Neural cell (in vitro differentiated cells): ENCODE measurements around the gene MPC1L. TPM values are rescaled to one million over a fixed set of nuclear protein-coding genes. Genes with fewer than 3 reads are reported as not detected.
A peak's percentile ranks its signal among the peaks of the same experiment; 100 is the strongest.

Source experiments
- H2AFZ ChIP-seq: fragments of 200-600, 300-800 bp; sonication (generic), shearing (Covaris generic); 2 replicates; pipeline ENCODE4 v1.6.0; 2014; ENCODE audit warnings: low read depth, mild to moderate bottlenecking, antibody characterized with exemption, low read length, moderate library complexity
- H3F3A ChIP-seq: fragments of 200-600 bp; shearing (Covaris generic); 2 replicates; pipeline ENCODE4 v1.6.1; 2016; ENCODE audit warnings: mild to moderate bottlenecking, moderate library complexity, mixed read lengths, antibody characterized with exemption, low read length; ENCODE audit not compliant: insufficient read depth, poor library complexity, severe bottlenecking
- H3K27ac ChIP-seq: fragments of 200-600, 300-800 bp; sonication (generic), shearing (Covaris generic); 2 replicates; pipeline ENCODE4 v1.5.1; 2014; ENCODE audit warnings: mild to moderate bottlenecking, low read length, moderate library complexity
- H3K27me3 ChIP-seq: fragments of 300-800, 200-600 bp; sonication (generic), shearing (Covaris generic); 2 replicates; pipeline ENCODE4 v1.6.0; 2014; ENCODE audit warnings: mild to moderate bottlenecking, low read depth, low read length, moderate library complexity; ENCODE audit not compliant: insufficient read depth
- H3K36me3 ChIP-seq: fragments of 300-800, 200-600 bp; sonication (generic), shearing (Covaris generic); 2 replicates; pipeline ENCODE4 v1.5.1; 2014; ENCODE audit warnings: mild to moderate bottlenecking, antibody characterized with exemption, low read length, moderate library complexity; ENCODE audit not compliant: insufficient read depth
- H3K4me2 ChIP-seq: fragments of 300-800, 200-600 bp; sonication (generic), shearing (Covaris generic); 2 replicates; pipeline ENCODE4 v1.6.0; 2014; ENCODE audit warnings: mild to moderate bottlenecking, low read length
- H3K4me3 ChIP-seq: fragments of 300-800, 200-600 bp; sonication (generic), shearing (Covaris generic); 2 replicates; pipeline ENCODE4 v1.5.1; 2014; ENCODE audit warnings: mild to moderate bottlenecking, low read length, moderate library complexity
- H3K79me2 ChIP-seq: fragments of 200-600 bp; shearing (Covaris generic); replicated peaks from 2 replicates; pipeline ENCODE4 v1.6.0; 2014; ENCODE audit warnings: mild to moderate bottlenecking, low read length, moderate library complexity; ENCODE audit not compliant: insufficient read depth
- H3K9ac ChIP-seq: fragments of 300-800, 200-600 bp; sonication (generic), shearing (Covaris generic); 2 replicates; pipeline ENCODE4 v1.6.1; 2016; ENCODE audit warnings: mild to moderate bottlenecking, low read length, mixed read lengths
- H3K9me2 ChIP-seq: fragments of 200-600 bp; shearing (Covaris generic); 2 replicates; pipeline ENCODE4 v1.6.1; 2016; ENCODE audit warnings: mild to moderate bottlenecking, low read length, mixed read lengths; ENCODE audit not compliant: insufficient read depth
- H3K9me3 ChIP-seq: fragments of 200-600, 300-800 bp; sonication (generic), shearing (Covaris generic); 2 replicates; pipeline ENCODE4 v1.6.1; 2016; ENCODE audit warnings: mild to moderate bottlenecking, mixed run types, low read length, moderate library complexity, mixed read lengths
- H4K20me1 ChIP-seq: fragments of 200-600 bp; shearing (Covaris generic); 2 replicates; pipeline ENCODE4 v1.6.1; 2016; ENCODE audit warnings: mild to moderate bottlenecking, mixed run types; ENCODE audit not compliant: insufficient read depth
- EP300 ChIP-seq: fragments of 450-650 bp; conservative IDR thresholded peaks from 2 replicates; pipeline ENCODE4 v1.6.1; 2014; ENCODE audit warnings: antibody characterized with exemption, mild to moderate bottlenecking, moderate library complexity; ENCODE audit not compliant: poor library complexity, severe bottlenecking
- EZH2 ChIP-seq: fragments of 200-600, 300-800 bp; shearing (Covaris generic), sonication (generic); IDR thresholded peaks from 2 replicates; pipeline ENCODE4 v1.6.1; 2014; ENCODE audit warnings: antibody characterized with exemption, low read length, borderline replicate concordance, mild to moderate bottlenecking; ENCODE audit not compliant: insufficient read depth, poor library complexity, severe bottlenecking
- MXI1 ChIP-seq: fragments of 450-650 bp; conservative IDR thresholded peaks from 2 replicates; pipeline ENCODE4 v1.6.1; 2014; ENCODE audit warnings: antibody characterized with exemption, mild to moderate bottlenecking; ENCODE audit not compliant: poor library complexity, severe bottlenecking
- POLR2AphosphoS5 ChIP-seq: IDR thresholded peaks from 2 replicates; pipeline ENCODE4 v1.6.1; 2012
- RAD21 ChIP-seq: fragments of 450-650 bp; conservative IDR thresholded peaks from 2 replicates; pipeline ENCODE4 v1.6.1; 2014; ENCODE audit warnings: antibody characterized with exemption, mild to moderate bottlenecking, moderate library complexity
- SMC3 ChIP-seq: fragments of 450-650 bp; conservative IDR thresholded peaks from 2 replicates; pipeline ENCODE4 v1.6.1; 2014; ENCODE audit warnings: antibody characterized with exemption, mild to moderate bottlenecking, moderate library complexity; ENCODE audit not compliant: poor library complexity
- TAF1 ChIP-seq: IDR thresholded peaks from 2 replicates; pipeline ENCODE4 v1.6.1; 2012; ENCODE audit warnings: low read depth
- polyA plus RNA-seq: library from polyadenylated mRNA; depleted of rRNA; stranded (reverse); fragments of >200 nt; gene quantifications from 2 replicates; pipeline ENCODE4 v1.2.3, GENCODE V29; 2014
- TF ChIP-seq, protein P1 (sequence below): fragments of 450-650 bp; IDR thresholded peaks from 2 replicates; pipeline ENCODE4 v1.5.1; 2014; ENCODE audit warnings: antibody characterized with exemption, mild to moderate bottlenecking, moderate library complexity; ENCODE audit not compliant: poor library complexity, severe bottlenecking
- TF ChIP-seq, protein P2 (sequence below): IDR thresholded peaks from 2 replicates; pipeline ENCODE4 v1.6.1; 2012; ENCODE audit warnings: borderline replicate concordance

Gene MPC1L
- polyA plus RNA-seq, 1 donor from 2014 or later: not detected

DNA sequence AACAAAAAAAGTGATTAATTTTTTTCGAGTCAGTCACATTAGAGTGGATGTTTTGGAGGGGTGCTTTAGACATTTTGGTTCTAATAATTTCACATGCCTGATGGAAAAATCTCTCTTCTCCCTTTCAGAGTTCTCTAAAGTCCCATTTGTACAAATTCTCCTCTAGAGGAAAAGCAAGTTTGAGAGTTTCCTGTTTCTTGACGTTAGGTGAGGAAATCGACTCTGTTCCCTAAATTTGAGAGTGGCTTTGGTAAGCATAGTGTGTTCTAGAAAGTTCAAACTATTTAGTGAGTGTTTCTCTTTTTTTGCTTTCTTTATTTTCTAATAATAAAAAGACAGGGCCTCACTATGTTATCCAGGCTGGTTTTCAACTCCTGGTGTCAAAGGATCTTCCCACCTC is 44.1 kb upstream of the MPC1L start:
- no peaks in the 10 kb centered on the region for H4K20me1 ChIP-seq
- TF ChIP-seq RAD21 (no peak), SMC3 (no peak)
- no peaks in the 10 kb centered on the region for H3K27me3 ChIP-seq

DNA sequence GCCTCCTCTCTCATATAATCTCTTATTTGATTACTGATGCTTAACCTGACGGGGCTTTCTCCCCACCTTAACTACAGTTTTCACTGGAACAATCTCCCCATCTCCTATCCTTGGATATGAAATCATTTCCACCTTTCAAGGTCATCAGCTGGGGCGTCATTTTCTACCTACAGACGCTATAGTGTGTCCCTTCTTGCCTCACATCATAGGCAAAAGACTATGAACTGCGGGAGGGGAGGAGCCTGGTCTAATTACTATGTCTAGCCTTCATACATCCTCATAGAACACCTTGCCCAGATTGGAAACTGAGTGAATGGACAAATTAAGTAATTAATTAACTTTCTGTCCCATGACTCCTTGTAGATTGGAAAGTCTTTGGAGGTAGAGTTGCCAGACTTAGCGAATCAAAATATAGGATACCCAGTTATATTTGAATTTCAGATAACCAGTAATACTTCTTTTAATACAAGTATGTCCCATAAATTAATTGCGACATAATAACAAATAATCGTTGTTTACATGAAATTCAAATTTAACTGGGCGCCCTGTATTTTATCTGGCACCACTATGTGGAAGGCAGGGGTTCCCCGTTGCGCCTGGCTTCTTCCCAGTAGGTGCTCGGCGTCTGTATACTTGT is 43.2 kb upstream of the MPC1L start:
- no peak overlapping the region for H2AFZ ChIP-seq
- H3K36me3 ChIP-seq: no peaks in the 10 kb centered on the region
- H3K79me2 ChIP-seq: peaks cover 14% of the 10 kb centered on the region
- peak overlapping the region; percentile 51 for H3K4me2 ChIP-seq
- peak overlapping the region; percentile 78 for H3K27ac ChIP-seq
- TF ChIP-seq, protein P1, sequence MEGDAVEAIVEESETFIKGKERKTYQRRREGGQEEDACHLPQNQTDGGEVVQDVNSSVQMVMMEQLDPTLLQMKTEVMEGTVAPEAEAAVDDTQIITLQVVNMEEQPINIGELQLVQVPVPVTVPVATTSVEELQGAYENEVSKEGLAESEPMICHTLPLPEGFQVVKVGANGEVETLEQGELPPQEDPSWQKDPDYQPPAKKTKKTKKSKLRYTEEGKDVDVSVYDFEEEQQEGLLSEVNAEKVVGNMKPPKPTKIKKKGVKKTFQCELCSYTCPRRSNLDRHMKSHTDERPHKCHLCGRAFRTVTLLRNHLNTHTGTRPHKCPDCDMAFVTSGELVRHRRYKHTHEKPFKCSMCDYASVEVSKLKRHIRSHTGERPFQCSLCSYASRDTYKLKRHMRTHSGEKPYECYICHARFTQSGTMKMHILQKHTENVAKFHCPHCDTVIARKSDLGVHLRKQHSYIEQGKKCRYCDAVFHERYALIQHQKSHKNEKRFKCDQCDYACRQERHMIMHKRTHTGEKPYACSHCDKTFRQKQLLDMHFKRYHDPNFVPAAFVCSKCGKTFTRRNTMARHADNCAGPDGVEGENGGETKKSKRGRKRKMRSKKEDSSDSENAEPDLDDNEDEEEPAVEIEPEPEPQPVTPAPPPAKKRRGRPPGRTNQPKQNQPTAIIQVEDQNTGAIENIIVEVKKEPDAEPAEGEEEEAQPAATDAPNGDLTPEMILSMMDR: no peak
- no peak for TF ChIP-seq TAF1
- no peak for TF ChIP-seq SMC3
- TF ChIP-seq MXI1: no peak
- no peaks in the 10 kb centered on the region for H4K20me1 ChIP-seq
- no peaks in the 10 kb centered on the region for H3F3A ChIP-seq
- H3K9ac ChIP-seq: peak overlapping the region; percentile 74
- no peaks in the 10 kb centered on the region for H3K9me3 ChIP-seq
- H3K9me2 ChIP-seq: no peaks in the 10 kb centered on the region
- H3K4me3 ChIP-seq: peak overlapping the region; percentile 72
- H3K27me3 ChIP-seq: no peaks in the 10 kb centered on the region

More for the DNA sequence above, 44.1 kb upstream of the MPC1L start:
- Histone ChIP-seq H3K9me3 (no peaks in the 10 kb centered on the region), H3K27ac (no peak overlapping the region), H3K4me3 (no peak overlapping the region), H3K9me2 (no peaks in the 10 kb centered on the region), H3K9ac (no peak overlapping the region), H3K36me3 (no peaks in the 10 kb centered on the region), H3K79me2 (peaks cover 14% of the 10 kb centered on the region), H3K4me2 (no peak overlapping the region), H2AFZ (no peak overlapping the region), H3F3A (no peaks in the 10 kb centered on the region)

DNA sequence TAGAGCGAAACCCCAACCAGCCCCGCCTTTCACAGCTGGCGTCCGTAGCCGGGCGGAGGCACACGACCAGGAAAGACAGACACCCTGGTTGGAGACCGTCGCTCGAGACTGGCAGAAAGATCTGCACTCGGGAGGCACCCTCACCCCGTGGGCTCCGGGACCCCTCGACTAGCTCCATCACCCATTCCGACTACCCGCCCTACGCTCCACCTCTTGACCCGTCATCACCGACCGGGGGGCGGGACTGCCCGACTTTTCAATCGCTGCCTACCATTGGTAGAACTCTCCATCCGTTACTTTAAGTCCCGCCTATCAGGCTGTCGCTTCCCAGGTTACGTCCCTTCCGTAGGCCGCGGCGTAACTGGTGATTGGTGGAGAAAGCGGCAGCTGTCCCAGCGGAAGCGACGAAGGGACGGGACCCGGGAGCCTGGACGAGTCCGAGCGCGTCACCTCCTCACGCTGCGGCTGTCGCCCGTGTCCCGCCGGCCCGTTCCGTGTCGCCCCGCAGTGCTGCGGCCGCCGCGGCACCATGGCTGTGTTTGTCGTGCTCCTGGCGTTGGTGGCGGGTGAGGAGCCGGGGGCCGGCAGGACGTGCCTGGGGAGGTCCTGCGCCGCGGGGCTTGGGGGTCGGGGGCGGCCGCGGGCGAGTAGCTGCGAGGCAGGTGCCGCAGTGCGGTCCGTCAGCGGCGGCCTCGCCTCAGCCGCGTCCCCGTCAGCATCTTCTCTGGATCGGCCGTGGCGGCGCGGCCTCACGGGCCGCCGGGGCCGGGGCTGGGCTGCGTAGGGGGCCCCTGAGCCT is 42.5 kb upstream of the MPC1L start, which contains the start of gene ATP6AP2:
TSS of gene ATP6AP2 (plus strand) at position 434 of the 799 bp plus-strand sequence. CDS start at position 530, 96 bp downstream.
- no peak within 1 kb of the TSS for H2AFZ ChIP-seq
- H3K9ac ChIP-seq: peak within 1 kb of the TSS; percentile 74
- H3K36me3 ChIP-seq: no peaks in the 10 kb centered on the region
- H3K9me3 ChIP-seq: no peaks in the 10 kb centered on the region
- H3K9me2 ChIP-seq: no peaks in the 10 kb centered on the region
- no peaks in the 10 kb centered on the region for H3K27me3 ChIP-seq
- peak within 1 kb of the TSS; percentile 72 for H3K4me3 ChIP-seq
- peak within 1 kb of the TSS; percentile 51 for H3K4me2 ChIP-seq
- peaks cover 14% of the 10 kb centered on the region for H3K79me2 ChIP-seq
- no peaks in the 10 kb centered on the region for H4K20me1 ChIP-seq
- TF ChIP-seq EZH2 (no peak), POLR2AphosphoS5 (peak; percentile 90), EP300 (peak; percentile 18), TAF1 (peak; percentile 82), MXI1 (peak; percentile 58), SMC3 (no peak), RAD21 (peak; percentile 22)
- TF ChIP-seq, protein P1: no peak
- TF ChIP-seq, protein P2, sequence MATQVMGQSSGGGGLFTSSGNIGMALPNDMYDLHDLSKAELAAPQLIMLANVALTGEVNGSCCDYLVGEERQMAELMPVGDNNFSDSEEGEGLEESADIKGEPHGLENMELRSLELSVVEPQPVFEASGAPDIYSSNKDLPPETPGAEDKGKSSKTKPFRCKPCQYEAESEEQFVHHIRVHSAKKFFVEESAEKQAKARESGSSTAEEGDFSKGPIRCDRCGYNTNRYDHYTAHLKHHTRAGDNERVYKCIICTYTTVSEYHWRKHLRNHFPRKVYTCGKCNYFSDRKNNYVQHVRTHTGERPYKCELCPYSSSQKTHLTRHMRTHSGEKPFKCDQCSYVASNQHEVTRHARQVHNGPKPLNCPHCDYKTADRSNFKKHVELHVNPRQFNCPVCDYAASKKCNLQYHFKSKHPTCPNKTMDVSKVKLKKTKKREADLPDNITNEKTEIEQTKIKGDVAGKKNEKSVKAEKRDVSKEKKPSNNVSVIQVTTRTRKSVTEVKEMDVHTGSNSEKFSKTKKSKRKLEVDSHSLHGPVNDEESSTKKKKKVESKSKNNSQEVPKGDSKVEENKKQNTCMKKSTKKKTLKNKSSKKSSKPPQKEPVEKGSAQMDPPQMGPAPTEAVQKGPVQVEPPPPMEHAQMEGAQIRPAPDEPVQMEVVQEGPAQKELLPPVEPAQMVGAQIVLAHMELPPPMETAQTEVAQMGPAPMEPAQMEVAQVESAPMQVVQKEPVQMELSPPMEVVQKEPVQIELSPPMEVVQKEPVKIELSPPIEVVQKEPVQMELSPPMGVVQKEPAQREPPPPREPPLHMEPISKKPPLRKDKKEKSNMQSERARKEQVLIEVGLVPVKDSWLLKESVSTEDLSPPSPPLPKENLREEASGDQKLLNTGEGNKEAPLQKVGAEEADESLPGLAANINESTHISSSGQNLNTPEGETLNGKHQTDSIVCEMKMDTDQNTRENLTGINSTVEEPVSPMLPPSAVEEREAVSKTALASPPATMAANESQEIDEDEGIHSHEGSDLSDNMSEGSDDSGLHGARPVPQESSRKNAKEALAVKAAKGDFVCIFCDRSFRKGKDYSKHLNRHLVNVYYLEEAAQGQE: peak; percentile 43
- H3K27ac ChIP-seq: peak within 1 kb of the TSS; percentile 78
- no peaks in the 10 kb centered on the region for H3F3A ChIP-seq
